Type B pancreatic cell (in vitro differentiated cells): ENCODE measurements around the gene KRT9. TPM values are rescaled to one million over a fixed set of nuclear protein-coding genes. Genes with fewer than 3 reads are reported as not detected.

Experiments
- DNase-seq: peaks from one replicate; pipeline ENCODE4 v3.0.0; 2021; ENCODE audit warnings: mixed read lengths; ENCODE audit not compliant: unreplicated experiment; ENCODE audit errors: extremely low spot score
- H3K27ac Mint-ChIP-seq: 2 replicates; pipeline ENCODE4 v1.8.0; 2021; ENCODE audit warnings: mild to moderate bottlenecking, mixed read lengths
- H3K27me3 Mint-ChIP-seq: 2 replicates; pipeline ENCODE4 v1.8.0; 2021; ENCODE audit warnings: mixed read lengths
- H3K36me3 Mint-ChIP-seq: 2 replicates; pipeline ENCODE4 v1.8.0; 2021; ENCODE audit warnings: mixed read lengths
- H3K4me1 Mint-ChIP-seq: one replicate; pipeline ENCODE4 v1.8.0; 2021; ENCODE audit warnings: mixed read lengths; ENCODE audit not compliant: unreplicated experiment
- H3K4me3 Mint-ChIP-seq: 2 replicates; pipeline ENCODE4 v1.8.0; 2021; ENCODE audit warnings: mild to moderate bottlenecking, mixed read lengths
- H3K9me3 Mint-ChIP-seq: 2 replicates; pipeline ENCODE4 v1.8.0; 2021; ENCODE audit warnings: mixed read lengths
- total RNA-seq: library from RNA; stranded (reverse); gene quantifications from 2 replicates; pipeline ENCODE4 v1.2.1, GENCODE V29; 2021; ENCODE audit warnings: low replicate concordance
- TF ChIP-seq, protein P1 (sequence below): fragments of 200-600 bp; sonication (generic); conservative IDR thresholded peaks from 2 replicates; pipeline ENCODE4 v1.5.0; 2021; ENCODE audit warnings: antibody characterized with exemption, mild to moderate bottlenecking

Gene KRT9
- total RNA-seq, 1 donor from 2014 or later, result 0.85 TPM

GRCh38 chr17:41565338-41565737, 6.5 kb downstream of the KRT9 start:
- H3K36me3 Mint-ChIP-seq, result no peaks in the 10 kb centered on the region
- H3K27me3 Mint-ChIP-seq, result peaks cover 17% of the 10 kb centered on the region
- H3K27ac Mint-ChIP-seq, result no peak overlapping the region
- H3K9me3 Mint-ChIP-seq, result no peaks in the 10 kb centered on the region
- H3K4me1 Mint-ChIP-seq, result peaks cover 12% of the 10 kb centered on the region
- DNase-seq, result no peak
- TF ChIP-seq, protein P1, sequence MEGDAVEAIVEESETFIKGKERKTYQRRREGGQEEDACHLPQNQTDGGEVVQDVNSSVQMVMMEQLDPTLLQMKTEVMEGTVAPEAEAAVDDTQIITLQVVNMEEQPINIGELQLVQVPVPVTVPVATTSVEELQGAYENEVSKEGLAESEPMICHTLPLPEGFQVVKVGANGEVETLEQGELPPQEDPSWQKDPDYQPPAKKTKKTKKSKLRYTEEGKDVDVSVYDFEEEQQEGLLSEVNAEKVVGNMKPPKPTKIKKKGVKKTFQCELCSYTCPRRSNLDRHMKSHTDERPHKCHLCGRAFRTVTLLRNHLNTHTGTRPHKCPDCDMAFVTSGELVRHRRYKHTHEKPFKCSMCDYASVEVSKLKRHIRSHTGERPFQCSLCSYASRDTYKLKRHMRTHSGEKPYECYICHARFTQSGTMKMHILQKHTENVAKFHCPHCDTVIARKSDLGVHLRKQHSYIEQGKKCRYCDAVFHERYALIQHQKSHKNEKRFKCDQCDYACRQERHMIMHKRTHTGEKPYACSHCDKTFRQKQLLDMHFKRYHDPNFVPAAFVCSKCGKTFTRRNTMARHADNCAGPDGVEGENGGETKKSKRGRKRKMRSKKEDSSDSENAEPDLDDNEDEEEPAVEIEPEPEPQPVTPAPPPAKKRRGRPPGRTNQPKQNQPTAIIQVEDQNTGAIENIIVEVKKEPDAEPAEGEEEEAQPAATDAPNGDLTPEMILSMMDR, result no peak
- no peak overlapping the region for H3K4me3 Mint-ChIP-seq

DNA sequence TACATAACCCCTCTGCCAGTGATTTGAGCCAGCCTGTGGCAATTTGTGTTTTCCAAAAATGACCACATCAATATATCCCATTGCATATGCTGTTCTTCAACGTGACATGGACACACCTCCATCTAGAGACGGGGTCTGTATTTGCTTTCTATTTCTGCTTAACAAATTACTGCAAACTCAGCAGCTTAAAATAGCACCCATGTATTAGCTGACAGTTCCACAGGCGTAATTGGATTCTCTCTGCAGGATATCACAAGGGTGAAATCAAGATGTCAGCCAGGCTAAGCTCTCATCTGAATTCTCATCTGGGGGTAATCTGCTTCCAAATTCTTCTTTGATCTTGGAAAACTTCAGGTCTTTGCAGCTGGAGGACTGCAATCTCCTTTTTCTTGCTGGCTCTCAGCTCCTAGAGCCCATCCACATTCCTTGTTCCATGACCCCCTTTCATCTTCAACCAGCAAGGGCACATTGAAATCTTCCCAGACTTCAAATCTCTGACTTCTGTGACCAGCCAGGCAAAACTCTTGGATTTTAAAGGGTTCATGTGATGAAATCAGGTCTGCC, 8.2 kb downstream of the KRT9 start:
- no peak overlapping the region for H3K4me3 Mint-ChIP-seq
- TF ChIP-seq, protein P1, result no peak
- no peak overlapping the region for H3K27ac Mint-ChIP-seq
- no peaks in the 10 kb centered on the region for H3K9me3 Mint-ChIP-seq
- H3K27me3 Mint-ChIP-seq, result peaks cover 3% of the 10 kb centered on the region
- no peak for DNase-seq
- H3K36me3 Mint-ChIP-seq, result no peaks in the 10 kb centered on the region
- peaks cover 12% of the 10 kb centered on the region for H3K4me1 Mint-ChIP-seq

DNA sequence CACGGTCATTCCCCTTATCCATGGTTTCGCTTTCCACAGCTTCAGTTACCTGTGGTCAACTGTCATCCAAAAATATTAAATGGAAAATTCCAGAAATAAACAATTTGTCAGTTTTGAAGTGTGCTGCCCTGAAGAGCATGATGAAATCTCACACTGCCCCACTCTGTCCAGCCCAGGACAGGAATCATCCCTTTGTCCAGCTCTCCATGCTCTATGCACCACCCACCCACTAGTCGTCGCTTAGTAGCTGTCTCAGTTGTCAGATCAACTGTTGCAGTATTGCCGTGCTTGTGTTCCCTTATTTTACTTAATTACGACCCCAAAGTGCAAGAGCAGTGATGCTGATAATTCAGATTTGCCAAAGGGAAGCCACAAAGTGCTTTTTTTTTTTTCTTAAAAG, 10.3 kb downstream of the KRT9 start:
- TF ChIP-seq, protein P1, result no peak
- H3K4me1 Mint-ChIP-seq, result peaks cover 12% of the 10 kb centered on the region
- H3K27ac Mint-ChIP-seq, result no peak overlapping the region
- H3K9me3 Mint-ChIP-seq, result no peaks in the 10 kb centered on the region
- H3K36me3 Mint-ChIP-seq, result no peaks in the 10 kb centered on the region
- H3K27me3 Mint-ChIP-seq, result peaks cover 3% of the 10 kb centered on the region
- no peak overlapping the region for H3K4me3 Mint-ChIP-seq
- no peak for DNase-seq

DNA sequence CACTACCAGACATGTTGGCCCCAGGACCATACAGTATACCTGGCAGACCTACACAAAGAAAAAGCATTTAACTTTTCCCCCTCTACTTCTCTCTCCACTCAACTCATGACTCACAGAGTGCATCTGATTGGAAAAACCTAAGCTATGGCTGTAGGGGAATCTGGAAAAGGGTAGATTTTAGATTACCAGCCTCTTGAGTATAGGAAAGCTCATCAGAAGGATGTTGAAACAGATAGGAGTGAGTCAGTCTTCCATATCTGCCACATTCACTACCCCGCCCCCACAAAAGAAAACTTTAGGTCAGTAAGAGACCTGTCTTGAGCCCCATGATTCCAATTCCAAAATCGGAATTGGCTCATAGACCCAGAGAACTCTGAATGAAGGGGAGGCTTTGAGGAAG, 12.3 kb downstream of the KRT9 start:
- peaks cover 12% of the 10 kb centered on the region for H3K4me1 Mint-ChIP-seq
- no peak overlapping the region for H3K27ac Mint-ChIP-seq
- H3K4me3 Mint-ChIP-seq, result no peak overlapping the region
- TF ChIP-seq, protein P1, result no peak
- no peaks in the 10 kb centered on the region for H3K36me3 Mint-ChIP-seq
- no peak for DNase-seq
- no peaks in the 10 kb centered on the region for H3K9me3 Mint-ChIP-seq
- peaks cover 2% of the 10 kb centered on the region for H3K27me3 Mint-ChIP-seq

DNA sequence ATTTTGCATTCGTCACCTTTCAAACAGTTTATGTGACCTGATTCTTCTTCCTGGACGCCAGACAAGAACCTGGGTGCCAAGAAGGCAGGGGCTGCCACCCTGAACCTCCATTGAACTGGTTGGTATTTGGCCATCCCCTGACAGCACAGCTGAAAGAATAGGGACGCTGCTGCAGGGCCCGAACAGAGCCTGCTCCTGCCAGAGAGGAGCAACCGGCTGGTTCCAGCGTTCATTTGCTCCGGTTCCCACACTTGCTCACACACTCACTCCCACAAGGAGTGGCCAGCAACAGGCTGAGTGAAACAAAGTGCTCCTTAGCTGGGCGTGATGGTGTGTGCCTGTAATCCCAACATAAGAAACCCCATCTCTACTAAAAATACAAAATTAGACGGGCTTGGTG, 14.9 kb downstream of the KRT9 start:
- Mint-ChIP-seq H3K27me3 (peaks cover 2% of the 10 kb centered on the region), H3K4me1 (peaks cover 12% of the 10 kb centered on the region), H3K36me3 (no peaks in the 10 kb centered on the region), H3K4me3 (no peak overlapping the region), H3K27ac (no peak overlapping the region), H3K9me3 (no peaks in the 10 kb centered on the region)
- TF ChIP-seq, protein P1, result no peak
- DNase-seq, result no peak

- H3K36me3 Mint-ChIP-seq, result no peaks in the 10 kb centered on the region
- peaks cover 8% of the 10 kb centered on the region for H3K4me1 Mint-ChIP-seq
- no peak for DNase-seq
- H3K27me3 Mint-ChIP-seq, result peaks cover 2% of the 10 kb centered on the region
- TF ChIP-seq, protein P1, result no peak
- H3K27ac Mint-ChIP-seq, result peak overlapping the region; percentile 3
- no peak overlapping the region for H3K4me3 Mint-ChIP-seq
- no peaks in the 10 kb centered on the region for H3K9me3 Mint-ChIP-seq
These were observed 15.6 kb downstream of the KRT9 start for GRCh38 chr17:41556306-41556705.
